ENCODE data around the gene PAEP. TPM values are rescaled to one million over a fixed set of nuclear protein-coding genes. Genes with fewer than 3 reads are reported as not detected.

Gene PAEP
- total RNA-seq, 2 donors from 2014 or later = not detected

DNA sequence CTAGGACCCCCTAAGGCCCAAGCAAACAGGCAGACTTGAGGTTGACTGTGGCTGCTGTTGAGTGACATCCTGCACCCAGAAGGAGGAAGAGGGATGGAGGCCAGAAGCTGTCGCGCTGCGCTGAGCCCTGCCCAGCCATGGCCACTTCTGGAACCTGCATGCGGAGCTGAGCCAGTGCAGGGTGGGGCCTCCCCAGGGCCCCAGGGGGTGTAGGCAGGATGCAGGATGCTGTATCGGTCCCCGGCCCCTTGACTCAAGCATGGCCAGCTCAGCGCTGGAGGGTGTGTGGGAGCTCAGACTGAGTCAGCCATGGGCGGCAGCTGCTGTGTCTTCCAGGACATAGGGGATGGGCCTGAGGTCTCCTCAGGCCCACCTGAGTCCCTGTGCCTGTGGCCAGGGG is 50.9 kb downstream of the PAEP start:
- no peak overlapping the region for H3K4me3 ChIP-seq
- peak; percentile 23 for DNase-seq (ENCODE audit: low spot score)
- TF ChIP-seq, protein P1, sequence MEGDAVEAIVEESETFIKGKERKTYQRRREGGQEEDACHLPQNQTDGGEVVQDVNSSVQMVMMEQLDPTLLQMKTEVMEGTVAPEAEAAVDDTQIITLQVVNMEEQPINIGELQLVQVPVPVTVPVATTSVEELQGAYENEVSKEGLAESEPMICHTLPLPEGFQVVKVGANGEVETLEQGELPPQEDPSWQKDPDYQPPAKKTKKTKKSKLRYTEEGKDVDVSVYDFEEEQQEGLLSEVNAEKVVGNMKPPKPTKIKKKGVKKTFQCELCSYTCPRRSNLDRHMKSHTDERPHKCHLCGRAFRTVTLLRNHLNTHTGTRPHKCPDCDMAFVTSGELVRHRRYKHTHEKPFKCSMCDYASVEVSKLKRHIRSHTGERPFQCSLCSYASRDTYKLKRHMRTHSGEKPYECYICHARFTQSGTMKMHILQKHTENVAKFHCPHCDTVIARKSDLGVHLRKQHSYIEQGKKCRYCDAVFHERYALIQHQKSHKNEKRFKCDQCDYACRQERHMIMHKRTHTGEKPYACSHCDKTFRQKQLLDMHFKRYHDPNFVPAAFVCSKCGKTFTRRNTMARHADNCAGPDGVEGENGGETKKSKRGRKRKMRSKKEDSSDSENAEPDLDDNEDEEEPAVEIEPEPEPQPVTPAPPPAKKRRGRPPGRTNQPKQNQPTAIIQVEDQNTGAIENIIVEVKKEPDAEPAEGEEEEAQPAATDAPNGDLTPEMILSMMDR (IDR thresholded peaks at IDR 0.05) = no peak

DNA sequence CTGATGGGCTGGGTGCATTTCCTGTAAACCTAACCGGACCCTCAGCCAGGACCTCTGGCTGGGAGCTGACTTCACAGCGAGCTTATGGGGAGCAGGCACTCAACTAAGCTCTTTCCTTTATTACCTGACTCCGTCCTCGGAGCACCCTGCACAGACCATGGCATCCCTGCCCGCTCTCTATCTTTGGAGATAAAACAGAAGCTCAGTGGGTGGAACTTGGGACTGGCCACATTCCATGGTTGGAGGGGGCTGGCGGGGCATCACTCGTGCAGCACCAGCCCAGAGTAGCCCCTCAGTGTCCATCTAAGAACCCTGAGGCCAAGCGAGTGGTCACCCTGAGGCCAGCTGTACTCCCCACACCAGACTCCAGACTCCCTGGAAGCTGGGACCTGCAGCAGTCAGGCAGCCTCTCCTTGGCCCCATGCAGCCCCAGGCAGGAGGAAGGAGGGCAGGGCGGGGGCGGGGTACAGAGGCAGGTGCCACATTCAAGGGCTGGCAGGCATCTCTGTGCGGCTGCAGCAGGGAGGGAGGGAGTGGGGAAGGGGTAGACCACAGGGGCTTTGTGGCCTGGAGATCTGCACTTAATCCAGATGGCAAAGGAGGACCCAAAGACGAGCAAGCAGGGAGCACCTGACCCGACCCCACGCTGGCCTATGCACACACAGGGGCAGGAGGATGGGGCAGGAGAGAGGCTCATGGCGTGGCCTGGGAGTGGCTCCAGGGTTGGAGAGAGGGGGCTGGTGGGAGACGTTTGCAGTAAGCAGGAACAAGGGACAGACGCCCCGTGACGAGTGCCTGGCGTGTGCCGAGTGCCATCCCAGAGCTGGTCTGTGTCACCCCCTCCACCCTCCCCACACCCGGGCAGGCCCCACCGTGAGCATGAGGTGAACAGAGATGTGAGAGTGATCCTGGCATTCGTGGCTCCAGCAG is 51.7 kb downstream of the PAEP start:
- TF ChIP-seq, protein P1 (IDR thresholded peaks at IDR 0.05) = no peak
- H3K9me3 ChIP-seq = no peaks in the 10 kb centered on the region
- peak; percentile 38 for DNase-seq (ENCODE audit: low spot score)
- no peaks in the 10 kb centered on the region for H3K27me3 ChIP-seq
- H3K4me1 ChIP-seq = no peaks in the 10 kb centered on the region
- no peak overlapping the region for H3K4me3 ChIP-seq
- H3K27ac ChIP-seq = no peak overlapping the region
- H3K36me3 ChIP-seq = no peaks in the 10 kb centered on the region

More for the DNA sequence above, 50.9 kb downstream of the PAEP start:
- Histone ChIP-seq H3K36me3 (no peaks in the 10 kb centered on the region), H3K27me3 (no peaks in the 10 kb centered on the region), H3K9me3 (no peaks in the 10 kb centered on the region), H3K27ac (no peak overlapping the region), H3K4me1 (no peaks in the 10 kb centered on the region)

DNA sequence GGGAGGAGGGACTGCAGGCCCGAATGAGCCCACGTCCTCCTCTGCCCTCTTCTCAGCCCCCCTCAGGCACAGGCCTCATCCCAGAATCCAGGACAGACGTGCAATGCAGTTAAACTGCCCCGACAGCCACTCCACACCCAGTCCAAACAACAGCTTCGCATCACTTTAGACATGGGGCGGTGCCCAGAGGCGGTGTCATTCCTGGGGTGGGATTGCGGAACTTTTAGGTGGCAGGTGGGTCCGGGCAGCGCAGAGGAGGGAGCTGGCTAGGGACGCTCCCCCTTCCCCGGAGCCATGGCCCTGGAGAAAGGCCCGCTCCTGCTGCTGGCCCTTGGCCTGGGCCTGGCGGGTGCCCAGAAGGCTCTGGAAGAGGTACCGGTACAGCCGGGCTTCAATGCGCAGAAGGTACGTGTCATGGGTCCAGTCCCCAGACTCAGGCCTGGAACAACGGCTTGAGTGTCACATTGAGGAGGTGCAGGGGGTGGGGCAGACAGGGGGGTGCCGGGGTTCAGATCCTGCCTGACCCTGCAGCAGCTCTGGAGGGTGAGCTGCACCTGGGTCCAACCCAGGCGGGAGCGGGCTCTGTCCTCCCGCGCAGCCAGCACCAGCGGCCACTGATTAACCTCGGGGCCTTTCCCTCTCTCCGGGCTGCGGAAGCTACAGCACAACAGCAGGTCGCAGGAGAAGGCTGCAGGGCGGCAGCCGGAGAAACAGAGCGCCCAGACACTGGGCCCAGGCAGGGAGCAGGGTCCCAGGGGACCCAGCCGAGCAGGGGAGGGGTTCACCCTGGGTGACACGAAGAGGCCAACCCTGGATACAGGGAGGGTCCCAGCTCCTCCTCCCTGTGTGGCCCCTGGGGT is 52.6 kb downstream of the PAEP start:
- DNase-seq (ENCODE audit: low spot score) = peak; percentile 26
- TF ChIP-seq, protein P1 (IDR thresholded peaks at IDR 0.05) = no peak
- Histone ChIP-seq H3K27me3 (peaks cover 0 to under 1% of the 10 kb centered on the region in 2 donors), H3K27ac (no peak overlapping the region), H3K4me3 (no peak overlapping the region), H3K4me1 (no peaks in the 10 kb centered on the region), H3K9me3 (no peaks in the 10 kb centered on the region), H3K36me3 (no peaks in the 10 kb centered on the region)

DNA sequence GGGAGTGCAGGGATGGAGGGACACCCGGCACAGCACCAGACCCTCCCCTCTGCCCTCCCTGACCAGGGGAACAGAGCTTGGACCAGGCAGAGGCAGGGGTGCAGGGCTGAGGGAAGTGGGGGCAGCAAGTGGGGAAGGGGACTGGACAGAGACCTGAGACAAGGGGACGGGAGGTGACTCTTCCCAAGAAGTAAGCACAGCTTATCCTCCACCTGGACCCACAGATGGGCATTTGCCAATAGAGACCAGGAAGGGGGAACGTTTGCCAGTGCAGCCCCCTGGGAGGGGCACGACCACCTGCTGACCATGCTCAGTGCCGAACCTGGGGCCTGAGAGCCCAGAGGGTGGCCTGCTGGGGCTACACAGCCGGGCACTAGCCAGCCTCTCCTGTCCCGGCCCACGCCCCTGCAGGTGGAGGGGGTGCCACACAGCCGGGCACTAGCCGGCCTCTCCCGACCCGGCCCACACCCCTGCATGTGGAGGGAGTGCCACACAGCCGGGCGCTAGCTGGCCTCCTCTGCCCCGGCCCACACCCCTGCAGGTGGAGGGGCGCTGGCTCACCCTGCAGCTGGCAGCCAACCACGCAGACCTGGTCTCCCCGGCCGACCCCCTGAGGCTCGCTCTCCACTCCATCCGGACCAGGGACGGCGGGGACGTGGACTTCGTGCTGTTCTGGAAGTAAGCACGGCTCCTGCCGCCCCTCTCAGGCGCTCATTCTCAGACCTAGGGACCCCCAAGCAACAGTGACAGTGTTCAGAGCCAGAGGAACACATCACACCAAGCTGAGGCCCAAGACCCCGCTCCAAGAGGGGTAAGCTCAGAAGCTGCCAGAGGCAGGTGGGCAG is 53.5 kb downstream of the PAEP start:
- Histone ChIP-seq H3K36me3 (no peaks in the 10 kb centered on the region), H3K27me3 (peaks cover 0 to 4% of the 10 kb centered on the region in 2 donors), H3K9me3 (no peaks in the 10 kb centered on the region), H3K27ac (no peak overlapping the region), H3K4me1 (no peaks in the 10 kb centered on the region), H3K4me3 (no peak overlapping the region)
- peak; percentile 13 for DNase-seq (ENCODE audit: low spot score)
- TF ChIP-seq, protein P1 (IDR thresholded peaks at IDR 0.05) = no peak
